Measurements from ENCODE around the gene ZNF212. TPM values are rescaled to one million over a fixed set of nuclear protein-coding genes. Genes with fewer than 3 reads are reported as not detected.

The ZNF212 gene
- total RNA-seq, 4 donors from 2014 or later: 3.7 to 7.5 (median 4.7) TPM

- in situ Hi-C loops (cut with MboI; ENCODE audit: low sequenced_read_pairs in 4 of 4): no loop called here
These were observed 40.7 kb downstream of the ZNF212 start for GRCh38 chr7:149280151-149280550.

GRCh38 chr7:149280661-149281507 lies 41.4 kb downstream of the ZNF212 start:
- DNase-seq (no peak), ATAC-seq (no peak)
- Histone ChIP-seq H3K27ac (no peak overlapping the region), H3K9me3 (no peaks in the 10 kb centered on the region), H3K36me3 (peaks cover 0 to 36% of the 10 kb centered on the region in 2 donors), H3K27me3 (no peaks in the 10 kb centered on the region), H3K4me1 (peaks cover 4 to 8% of the 10 kb centered on the region in 2 donors), H3K4me3 (no peak overlapping the region)
- in situ Hi-C loops (cut with MboI; ENCODE audit: low sequenced_read_pairs in 4 of 4) (no loop called here), intact Hi-C loops (cut with DNase I; ENCODE audit: low total_unique reads) (loop anchor here (10.0 kb wide), 1 partner anchor 344 kb away; no protein-coding TSS in a partner anchor)
- no peak for TF ChIP-seq CTCF (IDR thresholded peaks at IDR 0.05 in 4 of 5, conservative IDR thresholded peaks at IDR 0.05 in 1 of 5)
- TF ChIP-seq POLR2A (IDR thresholded peaks at IDR 0.05): no peak

More at GRCh38 chr7:149280151-149280550, 40.7 kb downstream of the ZNF212 start:
- H3K27ac ChIP-seq: no peak overlapping the region
- no peaks in the 10 kb centered on the region for H3K9me3 ChIP-seq
- H3K4me1 ChIP-seq: peaks cover 0 to 3% of the 10 kb centered on the region in 2 donors
- no peak overlapping the region for H3K4me3 ChIP-seq
- ATAC-seq (no peak), DNase-seq (no peak)
- H3K27me3 ChIP-seq: no peaks in the 10 kb centered on the region
- intact Hi-C loops (cut with DNase I; ENCODE audit: low total_unique reads): loop anchor here (10.0 kb wide), 1 partner anchor 345 kb away; no protein-coding TSS in a partner anchor
- TF ChIP-seq CTCF (IDR thresholded peaks at IDR 0.05 in 4 of 5, conservative IDR thresholded peaks at IDR 0.05 in 1 of 5) (no peak), POLR2A (IDR thresholded peaks at IDR 0.05) (no peak)
- H3K36me3 ChIP-seq: peaks cover 0 to 43% of the 10 kb centered on the region in 2 donors

GRCh38 chr7:149281508-149282330 lies 42.3 kb downstream of the ZNF212 start:
- Histone ChIP-seq H3K4me1 (peaks cover 6 to 11% of the 10 kb centered on the region in 2 donors), H3K36me3 (peaks cover 0 to 28% of the 10 kb centered on the region in 2 donors)
- in situ Hi-C loops (cut with MboI; ENCODE audit: low sequenced_read_pairs in 4 of 4): no loop called here

GRCh38 chr7:149282331-149282655 lies 42.8 kb downstream of the ZNF212 start:
- Histone ChIP-seq H3K27me3 (no peaks in the 10 kb centered on the region), H3K9me3 (no peaks in the 10 kb centered on the region), H3K4me3 (no peak overlapping the region), H3K36me3 (peaks cover 0 to 25% of the 10 kb centered on the region in 2 donors), H3K27ac (no peak overlapping the region), H3K4me1 (peaks cover 6 to 11% of the 10 kb centered on the region in 2 donors)
- DNase-seq (no peak), ATAC-seq (no peak)
- intact Hi-C loops (cut with DNase I; ENCODE audit: low total_unique reads) (loop anchor here (10.0 kb wide), 1 partner anchor 343 kb away; no protein-coding TSS in a partner anchor), in situ Hi-C loops (cut with MboI; ENCODE audit: low sequenced_read_pairs in 4 of 4) (no loop called here)
- TF ChIP-seq POLR2A (IDR thresholded peaks at IDR 0.05) (no peak), CTCF (IDR thresholded peaks at IDR 0.05 in 4 of 5, conservative IDR thresholded peaks at IDR 0.05 in 1 of 5) (no peak)

More at GRCh38 chr7:149281508-149282330, 42.3 kb downstream of the ZNF212 start:
- Histone ChIP-seq H3K27me3 (no peaks in the 10 kb centered on the region), H3K27ac (no peak overlapping the region), H3K9me3 (no peaks in the 10 kb centered on the region), H3K4me3 (no peak overlapping the region)
- no peak for DNase-seq
- intact Hi-C loops (cut with DNase I; ENCODE audit: low total_unique reads): loop anchor here (10.0 kb wide), 1 partner anchor 343 kb away; no protein-coding TSS in a partner anchor
- TF ChIP-seq POLR2A (IDR thresholded peaks at IDR 0.05) (no peak), CTCF (IDR thresholded peaks at IDR 0.05 in 4 of 5, conservative IDR thresholded peaks at IDR 0.05 in 1 of 5) (no peak)
- no peak for ATAC-seq

Measured in gastrocnemius medialis (tissue), 4 donors.